GM18858 (cell line): ENCODE data around the gene APOC3.
"Not testable (repeated sequence)": the region's sequence is repeated elsewhere in the genome, so short reads cannot be mapped to it uniquely, and the experiment has no call there.

Experiments
- ATAC-seq: cut with Tn5 transposase; IDR thresholded peaks from one replicate; pipeline ENCODE4 v1.9.1; 2021; ENCODE audit not compliant: unreplicated experiment

Gene APOC3

DNA sequence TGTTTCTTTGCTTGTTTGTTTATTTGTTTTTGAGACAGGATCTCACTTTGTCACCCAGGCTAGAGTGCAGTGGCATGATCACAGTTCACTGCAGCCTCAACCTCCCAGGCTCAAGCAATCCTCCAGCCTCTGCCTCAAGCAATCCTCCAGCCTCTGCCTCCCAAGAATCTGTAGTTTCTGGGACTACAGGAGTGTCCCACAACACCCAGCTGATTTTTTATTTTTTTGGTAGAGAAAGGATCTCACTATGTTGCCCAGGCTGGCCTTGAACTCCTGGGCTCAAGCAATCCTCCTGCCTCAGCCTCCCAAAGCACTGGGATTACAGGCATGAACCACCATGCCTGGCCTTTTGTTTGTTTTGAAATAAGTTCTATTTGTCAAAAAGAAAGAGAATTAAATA is 28.0 kb upstream of the APOC3 start:
- ATAC-seq: not testable (repeated sequence)

GRCh38 chr11:116804001-116804400 is 25.7 kb upstream of the APOC3 start:
- ATAC-seq: no peak

DNA sequence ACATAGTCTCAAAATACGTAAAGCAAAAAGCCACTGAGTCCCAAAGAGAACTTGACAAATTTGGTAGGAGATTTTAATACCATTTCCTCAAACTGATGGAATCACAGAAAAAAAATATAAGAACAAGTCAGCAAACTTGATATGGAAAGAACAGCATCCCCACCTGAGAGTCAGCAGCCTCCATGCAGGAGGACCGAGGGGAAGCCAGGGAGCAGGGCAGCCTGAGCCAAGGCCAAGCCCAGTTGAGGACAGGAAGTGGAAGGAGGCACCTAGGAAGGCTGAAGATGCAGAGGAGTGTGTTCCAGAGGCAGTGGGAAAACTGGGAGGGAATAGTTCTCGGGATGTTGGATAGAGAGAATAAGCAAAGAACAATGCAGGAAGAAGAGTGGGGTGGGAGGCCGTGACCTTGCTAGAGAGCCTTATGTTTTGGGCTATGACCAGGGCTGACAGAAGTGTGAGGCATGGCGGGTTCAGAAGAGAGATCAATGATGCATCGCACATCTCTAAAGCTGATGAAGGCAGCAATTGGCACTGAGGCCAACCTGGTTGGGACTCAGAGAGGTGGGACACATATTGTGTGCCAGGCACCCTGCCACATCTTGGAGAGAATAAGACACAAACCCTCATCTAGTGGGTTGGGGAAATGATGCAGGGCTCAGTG is 22.0 kb upstream of the APOC3 start:
- ATAC-seq: no peak

DNA sequence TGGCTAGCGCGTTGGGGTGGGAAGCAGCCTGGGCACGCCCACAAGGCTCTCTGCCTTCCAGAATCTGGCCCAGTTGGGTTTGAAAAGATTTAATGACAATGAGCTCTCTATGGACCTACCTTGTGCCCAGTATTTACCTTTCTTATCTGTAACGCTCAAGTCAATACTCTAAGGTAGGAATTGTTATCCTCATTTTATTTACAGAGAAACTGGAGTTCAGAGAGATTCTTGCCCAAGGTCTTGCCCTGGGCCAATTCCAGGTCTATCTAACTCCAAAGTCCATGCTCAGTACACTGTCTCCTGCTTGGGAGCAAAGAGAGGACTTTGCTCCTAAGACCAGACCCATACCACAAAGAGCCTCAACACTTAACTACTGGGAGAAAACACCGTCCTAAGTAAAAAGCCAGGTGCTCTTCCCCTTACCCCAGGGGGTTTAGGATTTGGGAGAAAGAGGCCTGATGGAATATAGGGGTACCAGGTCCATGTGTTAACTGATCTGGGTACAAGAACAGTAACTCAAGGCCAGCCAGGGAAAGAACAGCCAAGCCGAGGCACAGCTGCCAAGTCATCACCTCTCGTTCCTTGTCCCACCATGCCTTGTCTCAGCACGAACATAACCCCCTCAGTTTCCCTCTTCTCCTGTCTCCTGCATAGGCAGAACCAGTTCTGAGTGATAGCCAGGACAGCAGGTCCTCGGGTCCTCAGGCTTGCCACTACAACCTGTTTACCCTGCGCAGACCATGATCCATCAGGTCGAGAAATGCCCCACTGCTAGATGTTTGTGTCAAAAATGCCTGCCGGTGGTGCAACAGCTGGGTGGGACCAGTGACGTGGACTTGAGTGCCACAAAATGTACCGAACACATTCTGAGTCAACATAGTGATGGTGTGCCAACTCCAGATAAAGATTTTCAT is 21.2 kb upstream of the APOC3 start:
- no peak for ATAC-seq

DNA sequence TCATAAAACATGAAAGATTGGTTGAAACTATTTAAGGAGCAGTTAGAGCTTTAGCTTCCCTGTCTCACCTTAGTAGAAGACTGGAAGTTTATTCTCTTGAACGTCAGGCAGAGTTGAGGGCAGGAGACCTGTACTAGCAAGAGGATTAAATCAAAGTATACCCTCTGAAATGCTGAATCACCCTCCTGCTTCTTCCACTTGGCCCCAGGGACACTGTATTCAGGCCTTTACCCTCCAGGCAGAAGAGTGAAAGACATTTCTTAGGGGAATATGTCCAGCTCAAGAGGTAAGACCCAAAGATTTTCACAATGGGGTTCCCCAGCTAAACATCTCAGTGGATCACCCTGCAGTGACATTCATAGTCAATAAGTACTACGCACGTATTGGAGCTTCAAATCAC is 18.5 kb upstream of the APOC3 start:
- ATAC-seq: no peak

DNA sequence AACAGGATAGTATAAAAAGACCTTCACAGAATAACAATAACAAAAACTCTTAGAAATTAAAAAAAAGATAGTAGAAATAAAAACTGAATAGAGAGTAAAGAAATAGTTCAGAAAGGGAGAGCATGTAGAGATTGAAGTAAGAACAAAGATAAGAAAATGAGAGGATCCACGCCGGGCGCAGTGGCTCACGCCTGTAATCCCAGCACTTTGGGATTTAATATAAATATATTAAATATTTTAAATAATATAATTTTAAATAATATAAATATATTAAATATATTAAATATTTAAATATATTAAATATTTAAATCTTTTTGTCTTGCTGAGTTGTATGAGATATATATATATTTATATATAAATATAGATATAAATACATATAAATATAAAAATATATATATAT is 17.6 kb upstream of the APOC3 start:
- no peak for ATAC-seq

- no peak for ATAC-seq
These were observed 16.5 kb upstream of the APOC3 start for GRCh38 chr11:116813170-116813569.

GRCh38 chr11:116813781-116814471 is 15.8 kb upstream of the APOC3 start:
- ATAC-seq: no peak

GRCh38 chr11:116814502-116814901 is 15.2 kb upstream of the APOC3 start:
- ATAC-seq: no peak

- no peak for ATAC-seq
These were observed 10.7 kb upstream of the APOC3 start for GRCh38 chr11:116819049-116819448.

DNA sequence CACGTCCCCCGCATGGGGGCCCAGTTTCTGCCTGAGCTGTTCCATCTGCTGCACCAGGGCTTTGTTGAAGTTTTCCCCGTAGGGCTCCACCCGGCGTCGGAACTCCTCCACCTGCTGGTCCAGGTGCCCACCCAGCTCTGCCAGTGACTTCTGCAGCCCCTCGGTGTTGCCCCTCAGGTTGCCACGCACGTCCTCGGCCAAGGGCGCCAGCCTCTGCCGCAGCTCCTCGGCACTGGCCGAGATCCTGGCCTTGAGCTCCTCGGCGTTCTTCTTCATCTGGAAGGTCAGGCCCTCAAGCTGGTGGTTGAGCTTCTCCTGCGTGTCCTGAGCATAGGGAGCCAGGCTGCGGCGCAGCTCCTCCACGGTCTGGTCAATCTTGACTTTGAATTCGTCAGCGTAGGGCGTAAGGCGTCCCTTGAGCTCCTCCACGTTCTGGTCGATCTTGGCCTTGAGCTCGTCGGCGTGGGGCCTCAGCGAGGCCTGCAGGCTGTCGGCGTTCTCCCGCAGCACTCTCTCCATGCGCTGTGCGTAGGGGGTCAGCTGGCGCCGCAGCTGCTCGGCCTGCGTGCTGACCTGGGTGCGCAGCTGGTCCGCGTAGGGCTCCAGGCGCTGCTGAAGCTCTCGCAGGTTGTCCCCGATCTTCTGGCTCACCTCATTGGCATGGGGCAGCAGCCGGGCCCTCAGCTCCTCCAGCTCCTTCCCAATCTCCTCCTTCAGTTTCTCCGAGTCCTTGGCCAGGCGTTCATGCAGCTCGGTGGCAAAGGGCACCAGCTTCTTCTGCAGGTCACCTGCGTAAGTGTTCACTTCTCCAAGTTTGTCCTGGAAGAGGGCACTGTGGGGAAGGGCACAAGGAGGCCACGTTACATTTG is 8.4 kb upstream of the APOC3 start:
- no peak for ATAC-seq

DNA sequence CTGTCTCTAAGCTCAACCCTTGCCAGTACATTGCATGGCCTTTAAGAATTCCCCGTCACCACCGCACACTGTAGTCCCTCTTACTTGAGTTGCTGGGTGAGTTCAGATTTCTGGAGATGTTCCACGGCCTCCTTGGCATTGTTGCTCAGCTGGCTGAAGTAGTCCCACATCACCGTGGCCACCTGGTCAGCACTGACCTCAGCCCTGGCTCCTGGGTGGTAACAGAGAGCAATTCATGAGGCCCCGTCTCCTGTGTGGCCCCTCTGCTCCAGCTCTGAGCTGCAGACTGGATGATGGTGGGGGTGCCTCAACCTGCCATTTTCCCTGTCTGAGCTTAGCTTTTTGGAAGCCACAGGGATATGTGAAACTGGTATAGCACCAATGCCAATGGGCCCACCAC is 7.1 kb upstream of the APOC3 start:
- no peak for ATAC-seq

GRCh38 chr11:116823031-116823843 is 6.5 kb upstream of the APOC3 start, which contains the start of gene APOA4:
Gene APOA4, minus strand, starts transcription at chr11:116823304. Its CDS starts 113 bp downstream, at chr11:116823191.
- no peak for ATAC-seq

DNA sequence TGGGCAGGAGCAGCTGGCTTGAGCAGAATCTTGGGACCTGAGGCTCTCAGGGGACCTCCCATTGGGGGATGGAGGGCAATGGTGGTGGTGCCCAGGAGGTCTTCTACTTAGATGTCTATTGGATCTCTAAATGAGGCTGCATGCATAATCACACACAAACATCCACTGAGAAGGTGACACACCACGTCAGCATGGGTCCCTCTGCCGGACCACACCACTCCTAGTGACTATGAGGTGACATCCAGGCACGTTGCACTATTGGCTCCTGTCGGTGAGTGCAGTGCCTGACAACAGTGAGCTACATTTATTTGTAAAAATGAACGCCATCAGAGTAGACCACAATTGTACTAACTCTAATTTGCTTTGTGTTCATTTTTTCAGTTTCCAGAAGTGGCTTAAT is 4.3 kb upstream of the APOC3 start:
- no peak for ATAC-seq

DNA sequence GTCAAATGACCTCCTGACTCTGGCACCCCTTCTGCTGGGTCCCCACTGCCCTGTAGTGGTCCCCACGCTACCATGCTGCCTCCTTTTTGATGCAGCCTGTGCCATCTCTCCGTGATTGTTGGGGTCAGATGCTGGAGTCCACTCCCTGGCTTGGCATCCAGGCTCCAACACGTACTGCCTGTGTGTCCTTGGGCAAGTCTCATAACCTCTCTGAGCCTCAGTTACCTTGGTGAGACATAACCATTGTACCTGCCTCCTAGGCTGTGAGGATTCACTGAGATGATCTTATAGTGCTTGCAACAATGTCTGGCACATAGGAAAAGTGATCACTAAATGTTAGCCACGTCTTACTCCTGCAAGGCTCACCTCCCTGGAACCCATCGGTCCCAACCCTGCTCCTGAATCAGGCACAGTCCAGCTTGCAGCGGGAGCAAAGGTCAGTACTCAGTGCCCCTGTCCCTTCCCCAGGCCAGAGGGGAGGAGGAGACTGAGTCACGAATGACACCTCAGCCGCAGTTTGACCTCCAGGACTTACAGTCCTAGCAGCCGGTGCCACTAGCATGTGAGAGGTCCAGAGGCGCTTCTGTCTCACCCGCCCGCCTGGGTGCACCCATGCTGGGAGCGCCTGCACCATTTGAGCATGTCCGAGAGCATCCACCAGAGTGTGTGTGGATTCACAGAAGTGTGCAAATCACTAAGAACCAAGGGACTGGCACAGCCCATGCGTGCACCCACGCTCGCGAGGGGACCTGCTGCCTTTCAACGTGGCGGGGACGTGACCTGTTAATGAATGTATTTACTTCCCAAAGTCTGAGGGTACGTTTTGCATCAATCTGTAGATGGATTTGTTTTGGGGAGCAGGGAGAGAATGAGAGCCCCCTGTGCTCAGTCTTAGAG is 3.6 kb upstream of the APOC3 start:
- ATAC-seq: no peak

GRCh38 chr11:116826751-116827431 is 2.8 kb upstream of the APOC3 start:
- no peak for ATAC-seq

GRCh38 chr11:116827461-116827860 is 2.2 kb upstream of the APOC3 start:
- no peak for ATAC-seq
